Measurements from ENCODE around the gene AKR1A1. TPM values are rescaled to one million over a fixed set of nuclear protein-coding genes. Genes with fewer than 3 reads are reported as not detected.

AKR1A1 gene
- total RNA-seq, 1 donor from 2014 or later: 203 TPM

DNA sequence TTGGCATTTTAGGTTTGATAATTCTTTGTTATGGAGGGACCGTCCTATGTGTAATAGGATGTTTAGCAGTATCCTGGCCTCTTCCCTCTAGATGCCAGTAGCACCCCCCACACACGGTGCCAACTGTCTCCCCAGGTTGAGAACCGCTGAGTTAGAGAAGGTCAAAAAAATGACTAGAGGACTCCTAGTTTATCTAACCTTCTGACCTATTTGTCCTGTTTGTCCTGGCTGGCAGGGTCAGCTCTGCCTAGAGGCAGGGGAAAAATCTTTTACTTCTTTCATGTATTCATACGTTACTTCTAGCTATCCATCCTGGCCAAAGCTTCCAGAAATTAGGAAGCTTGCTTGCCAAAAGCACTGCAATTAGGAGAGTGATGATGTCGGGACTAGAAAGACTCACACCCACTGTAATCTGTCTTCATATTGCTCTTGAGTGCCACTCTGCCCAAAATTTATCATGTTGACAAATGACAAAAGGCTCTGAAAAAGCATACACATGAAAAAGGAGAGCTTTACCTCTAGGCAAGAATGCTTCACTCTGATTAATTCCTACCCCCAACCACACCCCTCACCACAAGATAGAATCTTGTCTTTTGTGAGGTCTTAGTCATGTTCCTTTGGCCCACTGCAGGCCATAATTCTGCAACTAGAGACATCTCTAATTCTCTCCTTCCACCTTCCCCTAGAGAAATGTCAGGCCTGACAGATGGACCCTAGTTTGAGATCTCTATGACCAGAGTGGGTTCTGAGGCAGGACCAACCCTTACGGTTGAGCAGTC, 14.4 kb upstream of the AKR1A1 start:
- Histone ChIP-seq H3K27ac (no peak overlapping the region), H3K4me1 (no peaks in the 10 kb centered on the region), H3K27me3 (ENCODE audit: low read depth) (no peaks in the 10 kb centered on the region), H3K4me3 (no peak overlapping the region), H3K36me3 (no peaks in the 10 kb centered on the region), H3K9me3 (no peaks in the 10 kb centered on the region)
- no peak for DNase-seq
- TF ChIP-seq, protein P1, sequence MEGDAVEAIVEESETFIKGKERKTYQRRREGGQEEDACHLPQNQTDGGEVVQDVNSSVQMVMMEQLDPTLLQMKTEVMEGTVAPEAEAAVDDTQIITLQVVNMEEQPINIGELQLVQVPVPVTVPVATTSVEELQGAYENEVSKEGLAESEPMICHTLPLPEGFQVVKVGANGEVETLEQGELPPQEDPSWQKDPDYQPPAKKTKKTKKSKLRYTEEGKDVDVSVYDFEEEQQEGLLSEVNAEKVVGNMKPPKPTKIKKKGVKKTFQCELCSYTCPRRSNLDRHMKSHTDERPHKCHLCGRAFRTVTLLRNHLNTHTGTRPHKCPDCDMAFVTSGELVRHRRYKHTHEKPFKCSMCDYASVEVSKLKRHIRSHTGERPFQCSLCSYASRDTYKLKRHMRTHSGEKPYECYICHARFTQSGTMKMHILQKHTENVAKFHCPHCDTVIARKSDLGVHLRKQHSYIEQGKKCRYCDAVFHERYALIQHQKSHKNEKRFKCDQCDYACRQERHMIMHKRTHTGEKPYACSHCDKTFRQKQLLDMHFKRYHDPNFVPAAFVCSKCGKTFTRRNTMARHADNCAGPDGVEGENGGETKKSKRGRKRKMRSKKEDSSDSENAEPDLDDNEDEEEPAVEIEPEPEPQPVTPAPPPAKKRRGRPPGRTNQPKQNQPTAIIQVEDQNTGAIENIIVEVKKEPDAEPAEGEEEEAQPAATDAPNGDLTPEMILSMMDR (IDR thresholded peaks at IDR 0.05): no peak
- intact Hi-C loops (cut with DNase I): no loop called here
- no peak for ATAC-seq

DNA sequence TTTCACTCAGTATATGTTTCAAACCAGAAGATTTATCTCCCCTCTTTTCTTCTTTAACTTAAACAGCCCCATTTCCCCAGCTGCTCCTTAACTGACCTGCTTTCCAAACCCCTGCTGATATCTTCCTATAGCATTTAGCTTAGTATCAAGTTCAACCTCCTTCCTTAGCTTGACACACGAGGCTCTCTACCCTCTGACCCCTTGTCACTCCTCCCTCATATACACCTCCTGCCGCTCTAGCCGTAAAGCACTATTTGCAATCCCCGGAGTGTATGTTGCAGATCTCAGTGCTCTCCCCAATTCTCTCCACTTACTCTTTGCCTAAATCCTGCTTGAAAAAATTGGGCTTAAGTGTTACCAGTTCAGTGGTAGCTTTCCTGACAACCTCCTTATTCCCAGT, 13.7 kb upstream of the AKR1A1 start:
- H3K9me3 ChIP-seq: no peaks in the 10 kb centered on the region
- no peaks in the 10 kb centered on the region for H3K4me1 ChIP-seq
- intact Hi-C loops (cut with DNase I): no loop called here
- H3K27me3 ChIP-seq (ENCODE audit: low read depth): no peaks in the 10 kb centered on the region
- H3K4me3 ChIP-seq: no peak overlapping the region
- no peak overlapping the region for H3K27ac ChIP-seq
- TF ChIP-seq, protein P1 (IDR thresholded peaks at IDR 0.05): no peak
- no peak for DNase-seq
- no peak for ATAC-seq
- H3K36me3 ChIP-seq: no peaks in the 10 kb centered on the region

DNA sequence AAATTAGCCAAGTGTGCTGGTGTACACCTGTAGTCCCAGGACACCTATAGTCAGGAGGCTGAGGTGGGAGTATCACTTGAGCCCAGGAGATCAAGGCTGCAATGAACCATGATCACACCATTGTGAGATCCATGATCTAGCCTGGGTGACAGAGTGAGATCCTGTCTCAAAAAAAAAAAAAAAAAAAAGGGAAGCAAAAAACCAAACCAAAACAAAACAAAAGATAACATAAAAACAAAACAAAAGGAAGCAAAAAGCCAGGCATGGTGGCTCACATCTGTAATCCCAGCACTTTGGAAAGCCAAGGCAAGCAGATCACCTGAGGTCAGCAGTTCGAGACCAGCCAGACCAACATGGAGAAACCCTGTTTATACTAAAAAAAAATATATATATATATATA, 9.4 kb upstream of the AKR1A1 start:
- H3K9me3 ChIP-seq: no peaks in the 10 kb centered on the region
- DNase-seq: no peak
- H3K36me3 ChIP-seq: no peaks in the 10 kb centered on the region
- H3K4me3 ChIP-seq: no peak overlapping the region
- no peak for ATAC-seq
- no peak overlapping the region for H3K27ac ChIP-seq
- TF ChIP-seq, protein P1 (IDR thresholded peaks at IDR 0.05): no peak
- intact Hi-C loops (cut with DNase I): no loop called here
- H3K27me3 ChIP-seq (ENCODE audit: low read depth): no peaks in the 10 kb centered on the region
- peaks cover 29% of the 10 kb centered on the region for H3K4me1 ChIP-seq

DNA sequence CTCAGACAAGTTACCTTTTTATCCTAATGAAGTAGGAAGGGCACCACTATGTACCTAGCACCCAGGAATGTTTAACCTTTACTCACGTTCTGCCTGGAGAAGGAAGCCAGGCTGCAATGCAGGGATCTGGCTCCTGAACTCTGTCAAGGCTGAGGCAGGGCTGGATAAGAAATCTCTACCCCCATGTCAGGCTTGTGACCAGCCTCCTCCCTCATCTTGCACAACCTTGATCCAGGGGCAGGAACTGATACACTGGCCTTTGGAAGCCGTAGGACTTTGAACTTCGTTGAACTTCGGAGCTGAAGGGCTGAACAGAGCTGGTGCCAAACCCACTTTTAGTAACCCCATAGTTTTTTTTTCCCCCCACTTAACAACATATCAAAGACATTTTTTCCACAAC, 8.0 kb upstream of the AKR1A1 start:
- Histone ChIP-seq H3K4me3 (no peak overlapping the region), H3K36me3 (no peaks in the 10 kb centered on the region), H3K27ac (no peak overlapping the region), H3K4me1 (peaks cover 29% of the 10 kb centered on the region), H3K27me3 (ENCODE audit: low read depth) (no peaks in the 10 kb centered on the region), H3K9me3 (no peaks in the 10 kb centered on the region)
- intact Hi-C loops (cut with DNase I): no loop called here
- peak; percentile 47 for DNase-seq
- TF ChIP-seq, protein P1 (IDR thresholded peaks at IDR 0.05): no peak
- peak; percentile 51 to 68 for ATAC-seq

DNA sequence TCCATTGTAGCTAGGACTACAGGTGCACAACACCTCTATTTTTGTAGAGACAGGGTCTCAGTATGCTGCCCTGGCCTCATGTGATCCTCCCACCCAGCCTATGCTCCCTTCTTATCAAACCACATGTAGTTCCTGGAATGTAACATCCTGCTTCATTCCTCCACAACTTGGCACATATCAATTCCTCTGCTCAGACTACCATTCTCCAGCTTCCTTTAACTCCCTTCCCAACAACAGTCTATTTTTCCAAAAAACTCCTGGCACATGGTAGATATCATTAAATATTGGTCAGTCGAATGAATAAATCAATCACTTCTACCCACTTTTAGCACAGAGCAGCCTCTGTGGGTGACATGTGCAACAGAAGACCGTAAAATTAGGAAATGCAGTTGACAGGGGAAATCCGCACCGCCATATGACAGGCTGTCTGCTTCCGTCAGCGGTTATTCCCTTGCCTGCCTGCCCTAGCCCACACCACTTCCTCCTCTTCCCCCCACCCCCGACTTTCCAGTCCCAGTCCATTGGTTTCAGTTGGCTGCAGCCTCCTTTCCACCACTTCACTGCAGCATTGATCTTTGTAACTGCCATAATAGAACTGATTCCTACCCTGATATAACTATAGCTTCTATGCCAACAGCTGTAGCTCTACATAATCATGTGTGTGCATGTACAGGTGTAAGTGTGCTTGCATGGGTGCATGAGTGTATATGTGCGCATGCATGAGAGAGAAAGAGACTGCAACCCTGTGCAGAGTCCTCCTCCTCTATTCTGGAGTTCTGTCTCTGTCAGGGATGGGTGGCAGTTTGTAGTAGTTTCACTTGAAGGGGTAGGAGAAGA, 6.8 kb upstream of the AKR1A1 start:
- TF ChIP-seq, protein P1 (IDR thresholded peaks at IDR 0.05): no peak
- peak; percentile 78 for DNase-seq
- Histone ChIP-seq H3K4me1 (peaks cover 29% of the 10 kb centered on the region), H3K27me3 (ENCODE audit: low read depth) (no peaks in the 10 kb centered on the region), H3K27ac (peak overlapping the region; percentile 63), H3K4me3 (peak overlapping the region; percentile 1), H3K9me3 (no peaks in the 10 kb centered on the region), H3K36me3 (no peaks in the 10 kb centered on the region)
- peak; percentile 84 to 89 for ATAC-seq
- intact Hi-C loops (cut with DNase I): no loop called here

Data from lower lobe of right lung (tissue), 2 donors.